Hematopoietic multipotent progenitor cell treated with erythropoietin and hydrocortisone succinate and interleukin-3 and kit ligand, for 17 days (in vitro differentiated cells): ENCODE measurements around the gene CYP27A1.
"Not testable (repeated sequence)": the region's sequence is repeated elsewhere in the genome, so short reads cannot be mapped to it uniquely, and the experiment has no call there.

Source experiments
- DNase-seq: peaks from one replicate; pipeline ENCODE4 v3.0.0-alpha.2; 2015; ENCODE audit warnings: low spot score

The CYP27A1 gene

DNA sequence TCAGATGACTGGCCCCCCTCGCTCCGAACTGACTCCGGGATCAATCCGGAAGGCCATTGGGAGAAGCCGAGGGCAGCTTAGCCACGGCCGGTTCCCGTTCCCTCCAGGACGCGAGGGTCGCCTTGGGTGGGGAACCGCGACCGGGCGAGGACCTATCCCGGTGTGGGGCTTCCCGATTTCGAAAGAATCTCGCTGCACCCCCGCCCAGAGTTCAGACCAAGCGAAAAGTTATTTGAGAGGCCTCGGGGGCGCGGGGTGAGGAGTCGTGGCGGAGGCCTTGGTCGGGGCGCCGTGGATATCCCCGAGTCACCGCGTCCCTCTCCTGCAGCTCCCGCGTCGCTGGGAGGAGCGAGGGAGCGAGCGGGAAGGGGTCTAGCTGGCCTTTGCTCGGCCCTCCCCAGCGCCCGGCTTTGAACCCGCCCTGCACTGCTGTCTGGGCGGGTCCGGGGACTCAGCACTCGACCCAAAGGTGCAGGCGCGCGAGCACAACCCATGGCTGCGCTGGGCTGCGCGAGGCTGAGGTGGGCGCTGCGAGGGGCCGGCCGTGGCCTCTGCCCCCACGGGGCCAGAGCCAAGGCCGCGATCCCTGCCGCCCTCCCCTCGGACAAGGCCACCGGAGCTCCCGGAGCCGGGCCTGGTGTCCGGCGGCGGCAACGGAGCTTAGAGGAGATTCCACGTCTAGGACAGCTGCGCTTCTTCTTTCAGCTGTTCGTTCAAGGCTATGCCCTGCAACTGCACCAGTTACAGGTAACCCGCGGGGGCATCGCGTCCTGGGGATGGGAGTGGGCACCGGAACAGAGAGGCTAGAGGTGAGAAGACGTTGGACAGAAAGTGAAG, at the start of gene CYP27A1:
TSS of gene CYP27A1 (plus strand) at position 457 of the 837 bp plus-strand sequence. CDS start at position 493, 36 bp downstream.
- no peak for DNase-seq

DNA sequence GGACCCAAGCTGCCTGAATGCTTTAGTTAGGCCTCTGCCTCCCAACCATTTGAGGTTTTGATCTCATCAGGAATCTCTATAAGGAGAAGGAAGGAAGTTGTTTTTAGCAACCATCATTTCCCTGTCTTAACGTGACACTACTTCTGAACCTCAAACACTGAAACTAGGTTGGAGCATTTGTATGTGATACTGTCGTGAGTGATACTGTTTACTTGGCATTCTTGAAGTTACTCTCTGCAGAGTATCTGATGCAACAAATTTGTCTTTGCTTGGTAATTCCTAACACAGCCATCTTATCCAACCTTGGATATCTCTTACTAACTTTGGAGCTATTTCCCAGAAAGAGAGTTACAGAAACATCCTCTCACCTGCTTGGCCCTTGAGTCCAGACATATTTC, 49.2 kb upstream of the CYP27A1 start:
- no peak for DNase-seq

DNA sequence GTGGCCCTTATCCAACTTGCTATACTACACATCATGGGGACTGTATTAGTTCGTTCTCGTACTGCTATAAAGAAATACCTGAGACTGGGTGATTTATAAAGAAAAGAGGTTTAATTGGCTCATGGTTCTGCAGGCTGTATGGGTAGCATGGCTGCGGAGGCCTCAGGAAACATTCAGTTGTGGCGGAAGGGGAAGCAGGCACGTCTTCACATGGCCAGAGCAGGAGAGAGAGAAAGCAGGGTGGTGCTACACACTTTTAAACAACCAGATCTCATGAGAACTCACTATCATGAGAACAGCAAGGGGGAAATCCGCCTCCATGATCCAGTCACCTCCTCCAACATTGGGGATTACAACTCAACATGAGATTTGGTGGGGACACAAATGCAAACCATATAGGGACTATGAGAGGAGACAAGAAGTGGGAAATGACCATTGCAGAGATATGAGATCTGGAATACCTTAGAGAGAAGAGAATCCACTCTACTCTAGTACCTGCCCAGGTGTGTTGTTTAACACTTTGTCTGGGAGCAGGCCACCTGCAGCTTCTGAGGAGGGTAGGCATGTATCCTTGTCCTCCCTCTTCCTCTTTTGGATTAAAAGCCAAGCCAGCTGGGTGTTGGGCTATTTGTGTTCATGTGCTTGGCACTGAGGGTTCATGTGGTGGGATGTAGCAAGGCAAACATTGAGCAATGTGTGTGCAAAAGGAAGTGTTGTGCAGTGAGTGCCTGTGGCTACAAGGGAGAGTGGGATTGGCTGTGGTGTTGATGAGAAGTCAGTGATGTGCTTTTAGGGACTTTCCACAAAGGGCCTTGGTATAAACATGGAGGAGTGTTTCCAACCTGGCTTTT, 48.6 kb upstream of the CYP27A1 start:
- no peak for DNase-seq

DNA sequence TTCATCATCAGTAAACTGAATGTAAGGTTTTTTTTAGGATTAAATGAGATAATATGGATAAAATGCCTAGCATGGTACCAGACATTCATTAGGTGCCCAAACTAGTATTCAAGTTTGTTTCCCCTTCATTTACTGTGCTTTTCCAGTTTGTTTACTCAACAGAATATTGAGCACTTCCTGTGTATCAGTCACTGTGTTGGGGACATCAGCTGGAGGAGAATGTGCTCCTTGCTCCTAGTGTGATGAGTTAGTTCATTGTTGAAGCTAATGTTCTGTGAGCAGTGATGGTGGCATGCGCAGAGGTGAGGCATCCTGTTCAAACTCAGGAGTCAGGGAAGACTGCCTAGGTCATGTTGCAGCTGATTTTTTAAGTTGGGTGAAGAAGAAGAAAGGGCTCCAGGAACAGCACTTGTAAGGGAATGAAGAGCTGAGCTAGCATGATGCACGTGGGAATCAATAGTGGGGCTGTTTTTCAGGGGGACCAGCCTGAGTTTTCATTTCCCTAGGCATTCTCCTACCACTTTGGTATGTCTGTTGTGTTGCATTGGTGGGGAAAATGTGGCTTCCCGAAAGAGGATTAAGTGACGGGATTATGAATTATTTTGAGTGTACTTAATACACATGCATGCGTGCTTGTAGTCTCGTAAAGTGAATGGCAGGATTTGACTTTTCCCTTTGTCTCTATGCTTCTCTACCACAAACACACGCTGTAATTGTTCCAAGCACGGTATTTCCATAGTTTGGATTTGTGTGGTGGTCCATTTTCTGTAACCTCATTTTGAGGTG, 47.6 kb upstream of the CYP27A1 start:
- no peak for DNase-seq

DNA sequence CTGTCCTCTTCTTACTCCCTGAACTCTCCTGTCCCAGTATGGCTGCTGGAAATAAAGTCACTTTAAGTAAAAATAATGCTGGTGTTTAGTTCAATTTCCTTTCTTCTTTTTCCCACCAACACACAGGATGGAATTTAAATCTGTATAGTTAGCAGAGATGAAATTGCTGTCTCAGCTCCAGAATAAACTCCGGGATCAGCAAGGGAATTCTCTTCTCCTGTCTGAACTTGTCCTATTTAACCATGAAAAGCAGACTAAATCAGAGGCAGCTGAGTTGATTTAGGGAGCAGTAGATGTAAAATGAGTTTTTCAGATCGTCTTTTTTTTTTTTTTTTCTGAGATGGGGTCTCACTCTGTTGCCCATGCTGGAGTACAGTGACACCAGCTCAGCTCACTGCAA, 45.4 kb upstream of the CYP27A1 start:
- DNase-seq, result no peak

DNA sequence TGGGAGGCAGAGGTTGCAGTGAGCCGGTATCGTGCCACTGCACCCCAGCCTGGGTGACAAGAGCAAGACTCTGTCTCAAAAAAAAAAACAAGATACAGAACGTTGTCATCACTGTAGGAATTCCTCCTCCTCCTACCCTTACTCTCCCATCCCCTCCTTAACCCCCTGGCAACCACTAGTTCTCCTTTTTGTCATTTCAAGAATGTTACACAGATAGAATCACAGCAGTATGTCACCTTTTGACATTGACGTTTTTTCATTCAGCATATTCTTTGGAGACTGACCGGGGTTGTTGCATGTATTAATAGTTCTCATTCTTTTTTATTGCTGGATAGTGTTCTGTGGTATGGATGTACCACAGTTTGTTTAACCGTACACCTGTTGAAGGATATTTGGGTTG, 38.9 kb upstream of the CYP27A1 start:
- DNase-seq, result no peak

DNA sequence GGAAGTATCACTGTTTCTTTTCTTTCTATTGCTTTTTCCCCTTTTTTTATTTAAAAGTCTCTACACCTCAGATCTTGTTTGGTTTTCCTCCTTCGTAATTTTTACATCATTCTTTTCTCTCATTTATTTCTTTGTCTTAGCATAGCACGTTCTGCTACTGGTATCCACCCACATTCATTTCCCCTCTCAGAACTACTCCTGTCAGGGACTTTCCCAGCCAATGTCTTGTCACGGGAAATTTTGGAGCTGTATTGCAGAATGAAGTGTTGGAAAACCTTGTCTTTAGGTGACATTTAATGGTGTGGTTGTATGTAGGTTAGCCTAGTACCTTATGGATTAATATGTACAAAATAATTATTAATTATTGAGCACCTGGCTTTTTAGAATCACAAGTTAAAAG, 37.3 kb upstream of the CYP27A1 start:
- no peak for DNase-seq

DNA sequence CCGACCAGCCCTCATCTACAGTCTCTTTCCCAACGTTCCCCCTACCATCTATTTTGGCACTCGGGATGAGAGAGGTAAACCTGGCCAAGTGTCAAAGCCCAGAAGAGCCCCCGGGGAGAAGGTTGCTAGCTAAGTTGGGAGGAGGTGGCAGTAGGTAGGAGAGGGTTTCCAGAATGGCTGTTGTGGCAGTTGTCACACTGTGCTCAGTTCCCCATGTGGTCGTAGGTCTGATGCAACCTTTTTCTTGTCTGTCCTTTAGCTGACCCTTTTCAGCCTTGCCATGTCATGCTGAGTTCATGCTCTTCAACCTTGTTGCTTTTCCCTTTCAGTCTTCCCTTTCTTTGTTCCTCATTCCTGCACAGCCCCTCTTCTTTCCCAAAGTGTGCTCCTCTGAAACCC, 36.8 kb upstream of the CYP27A1 start:
- DNase-seq, result no peak

DNA sequence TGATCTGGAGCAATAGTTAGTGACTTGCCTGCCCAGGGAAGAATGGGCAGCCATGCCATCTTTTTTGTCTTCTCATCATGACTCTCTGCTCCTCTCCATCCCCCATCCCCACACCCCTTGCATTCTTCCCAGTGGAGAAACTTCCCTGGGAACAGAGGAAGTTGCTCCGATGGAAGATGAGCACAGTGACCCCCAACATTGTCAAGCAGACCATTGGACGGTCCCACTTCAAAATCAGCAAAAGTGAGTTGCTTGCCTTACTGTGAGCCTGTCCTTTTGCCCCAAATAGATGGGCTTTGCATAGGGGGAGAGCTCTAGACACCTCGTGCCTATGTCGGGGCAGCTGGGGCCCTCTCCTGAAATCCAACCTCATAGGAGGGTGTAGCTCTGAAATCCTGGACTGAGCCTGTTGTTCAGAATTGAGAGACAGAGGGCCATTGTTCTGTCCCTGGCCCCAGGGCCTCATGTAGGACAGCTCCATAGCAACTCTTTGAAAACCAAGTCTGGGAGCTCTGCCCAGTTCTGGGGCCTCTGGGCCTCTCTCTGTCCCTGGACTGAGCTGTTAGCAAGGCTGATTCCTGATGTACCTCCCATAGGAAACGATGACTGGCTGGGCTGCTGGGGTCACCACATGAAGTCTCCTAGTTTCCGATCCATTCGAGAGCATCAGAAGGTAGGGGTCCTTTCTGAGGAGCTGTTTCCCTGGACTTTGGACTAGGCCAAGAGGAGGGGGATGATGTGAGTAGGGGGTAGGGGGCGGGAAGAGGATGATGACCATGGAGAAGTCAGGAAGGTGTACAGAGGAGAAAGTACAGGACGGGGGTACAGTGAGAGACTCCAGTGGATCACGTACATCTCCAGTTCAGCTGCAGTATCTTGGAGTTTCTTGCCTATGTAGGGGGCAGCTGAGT, 36.1 kb upstream of the CYP27A1 start:
- no peak for DNase-seq

DNA sequence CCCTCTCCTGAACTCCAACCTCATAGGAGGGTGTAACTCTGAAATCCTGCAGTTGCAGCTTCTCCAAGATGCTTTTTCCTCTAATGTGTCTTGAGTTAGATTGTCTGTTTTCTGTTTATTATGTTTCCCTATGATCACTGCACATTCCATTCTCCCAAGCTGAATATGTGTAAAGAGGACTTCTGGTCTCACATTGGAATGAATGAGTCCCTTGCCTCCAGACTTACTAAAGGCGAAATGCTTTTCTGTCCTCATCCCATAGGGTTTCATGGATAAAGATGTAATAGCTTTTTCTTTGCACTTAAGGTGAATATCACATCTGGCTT, 35.5 kb upstream of the CYP27A1 start:
- DNase-seq, result no peak

DNA sequence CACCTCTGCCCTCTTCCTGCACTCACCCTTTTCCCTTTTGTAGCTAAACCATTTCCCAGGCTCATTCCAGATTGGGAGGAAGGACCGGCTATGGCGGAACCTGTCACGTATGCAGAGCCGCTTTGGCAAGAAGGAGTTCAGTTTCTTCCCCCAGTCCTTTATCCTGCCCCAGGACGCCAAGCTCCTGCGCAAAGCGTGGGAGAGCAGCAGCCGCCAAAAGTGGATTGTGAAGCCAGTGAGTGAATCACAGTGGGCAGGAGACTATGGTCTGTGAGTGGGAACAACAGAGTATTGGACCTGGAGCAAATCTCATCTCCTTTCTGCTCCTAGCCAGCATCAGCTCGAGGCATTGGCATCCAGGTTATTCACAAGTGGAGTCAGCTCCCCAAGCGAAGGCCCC, 35.0 kb upstream of the CYP27A1 start:
- no peak for DNase-seq

DNA sequence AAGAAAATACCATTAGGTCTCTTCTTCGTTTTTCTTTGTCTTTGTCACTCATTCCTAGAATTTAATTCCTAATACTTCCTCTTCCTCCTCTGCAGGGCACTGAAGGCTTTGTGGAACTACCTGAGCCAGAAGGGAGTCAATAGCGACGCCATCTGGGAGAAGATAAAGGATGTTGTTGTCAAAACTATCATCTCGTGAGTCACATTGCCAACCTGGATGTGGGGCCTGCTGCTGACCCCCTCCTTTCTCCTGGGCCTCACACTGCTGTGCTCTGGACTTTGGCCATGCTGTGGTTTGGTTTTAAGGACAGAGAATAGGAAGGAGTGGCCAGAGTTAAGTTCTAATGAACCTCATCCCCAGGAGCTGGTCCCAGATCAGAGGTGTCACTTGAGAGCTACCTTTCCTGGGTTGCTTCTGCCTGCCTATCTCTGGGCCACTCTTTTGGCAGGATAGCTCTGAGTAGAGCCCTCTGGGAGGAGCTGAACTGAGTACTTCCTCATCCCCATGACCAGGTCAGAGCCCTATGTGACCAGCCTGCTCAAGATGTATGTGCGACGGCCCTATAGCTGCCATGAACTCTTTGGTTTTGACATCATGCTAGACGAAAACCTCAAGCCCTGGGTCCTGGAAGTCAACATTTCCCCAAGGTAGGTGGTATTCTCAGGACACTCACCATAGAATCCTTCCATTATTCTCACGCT, 33.1 kb upstream of the CYP27A1 start:
- no peak for DNase-seq

DNA sequence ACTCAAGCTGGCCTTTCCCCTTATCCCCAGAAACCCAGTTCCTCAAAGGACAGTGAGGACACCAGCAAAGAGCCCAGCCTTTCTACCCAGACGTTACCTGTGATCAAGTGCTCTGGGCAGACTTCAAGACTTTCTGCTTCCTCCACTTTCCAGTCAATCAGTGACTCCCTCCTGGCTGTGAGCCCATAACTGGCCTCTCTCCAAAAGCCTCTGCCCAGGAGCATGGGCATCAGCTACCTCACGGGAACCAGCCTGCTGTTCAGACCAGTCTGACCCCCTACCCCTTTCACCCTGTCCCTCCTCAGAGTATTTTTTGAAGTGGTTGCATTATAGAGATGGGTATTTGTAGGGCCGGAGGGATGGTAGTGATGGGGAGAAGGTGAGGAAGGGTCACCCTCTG, 27.7 kb upstream of the CYP27A1 start:
- DNase-seq, result no peak

DNA sequence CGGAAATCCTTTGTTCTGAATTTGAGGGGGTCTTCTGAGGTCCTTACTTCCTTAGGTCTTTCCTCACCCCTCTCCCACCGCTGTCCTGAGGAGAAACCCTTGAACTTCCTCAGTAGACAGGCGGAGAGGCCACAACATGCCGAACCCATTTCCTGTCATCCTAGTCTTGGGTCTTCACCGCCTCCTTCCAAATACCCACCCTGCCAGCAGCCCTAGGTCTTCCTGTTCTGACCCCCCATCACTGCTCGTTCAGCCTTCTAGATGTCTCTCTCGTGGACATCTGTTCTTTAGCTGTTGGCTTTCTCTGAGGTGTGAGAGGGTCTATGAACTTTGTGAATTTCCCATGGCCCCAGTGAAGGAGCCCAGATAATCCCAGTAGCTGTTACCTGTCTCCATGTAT, 27.2 kb upstream of the CYP27A1 start:
- DNase-seq, result no peak

DNA sequence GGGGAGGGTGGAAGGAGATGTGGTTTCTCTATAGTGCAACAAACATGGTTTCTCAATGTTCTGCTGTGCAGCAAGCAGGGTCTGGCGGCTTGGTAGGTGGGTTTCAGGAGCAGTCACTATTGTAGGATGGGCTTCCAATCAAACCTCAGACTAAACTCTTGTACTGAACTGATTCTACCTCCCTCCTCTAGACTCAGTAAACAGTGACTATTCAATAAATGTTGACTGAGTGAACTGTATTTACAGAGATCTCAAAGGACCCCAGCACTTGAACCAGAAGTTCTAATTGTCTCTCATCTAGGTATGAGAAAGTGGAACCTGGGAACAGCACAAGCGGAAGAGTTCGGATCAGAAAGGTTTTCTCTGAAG, 26.8 kb upstream of the CYP27A1 start:
- DNase-seq, result no peak

DNA sequence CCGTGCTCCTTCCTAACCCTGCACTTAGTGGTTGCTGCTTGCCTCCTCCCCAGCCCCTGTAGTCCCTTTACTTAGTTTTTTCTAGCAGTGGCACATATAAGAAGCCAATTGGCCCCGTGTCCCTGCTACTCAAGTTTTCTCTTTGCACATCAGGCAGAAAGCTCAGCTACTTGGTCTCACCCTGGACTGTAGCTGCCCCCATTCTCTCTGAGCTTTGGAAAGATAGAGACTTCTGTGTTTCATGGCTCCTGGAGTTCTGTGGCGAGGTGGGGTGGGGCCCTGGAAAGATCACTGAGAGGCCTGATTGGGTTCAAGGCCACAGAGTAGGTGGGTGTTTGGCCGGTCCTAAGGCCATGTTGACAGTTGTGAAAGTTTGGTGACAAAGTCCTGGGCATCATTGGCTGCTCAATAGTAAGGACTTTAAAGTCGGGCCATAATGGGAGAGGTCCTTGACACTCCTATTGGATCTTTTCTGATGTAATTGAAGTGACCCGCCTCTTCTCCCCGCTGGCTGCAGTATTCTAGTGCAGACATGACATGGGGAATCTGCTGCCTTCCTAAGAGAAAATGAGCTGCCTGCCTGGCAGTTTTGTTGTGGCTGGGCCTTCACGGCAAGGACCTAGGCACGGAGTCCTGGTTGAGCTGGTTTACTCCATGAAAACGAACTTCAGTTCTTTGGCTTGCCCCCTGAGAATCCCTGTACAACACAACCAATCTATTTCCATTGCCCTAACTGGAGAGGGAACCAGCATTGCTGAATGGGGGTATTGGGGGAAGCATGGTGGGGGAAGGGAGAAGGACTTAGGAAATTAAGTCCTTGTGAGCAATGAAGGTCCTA, 26.2 kb upstream of the CYP27A1 start:
- DNase-seq, result no peak

DNA sequence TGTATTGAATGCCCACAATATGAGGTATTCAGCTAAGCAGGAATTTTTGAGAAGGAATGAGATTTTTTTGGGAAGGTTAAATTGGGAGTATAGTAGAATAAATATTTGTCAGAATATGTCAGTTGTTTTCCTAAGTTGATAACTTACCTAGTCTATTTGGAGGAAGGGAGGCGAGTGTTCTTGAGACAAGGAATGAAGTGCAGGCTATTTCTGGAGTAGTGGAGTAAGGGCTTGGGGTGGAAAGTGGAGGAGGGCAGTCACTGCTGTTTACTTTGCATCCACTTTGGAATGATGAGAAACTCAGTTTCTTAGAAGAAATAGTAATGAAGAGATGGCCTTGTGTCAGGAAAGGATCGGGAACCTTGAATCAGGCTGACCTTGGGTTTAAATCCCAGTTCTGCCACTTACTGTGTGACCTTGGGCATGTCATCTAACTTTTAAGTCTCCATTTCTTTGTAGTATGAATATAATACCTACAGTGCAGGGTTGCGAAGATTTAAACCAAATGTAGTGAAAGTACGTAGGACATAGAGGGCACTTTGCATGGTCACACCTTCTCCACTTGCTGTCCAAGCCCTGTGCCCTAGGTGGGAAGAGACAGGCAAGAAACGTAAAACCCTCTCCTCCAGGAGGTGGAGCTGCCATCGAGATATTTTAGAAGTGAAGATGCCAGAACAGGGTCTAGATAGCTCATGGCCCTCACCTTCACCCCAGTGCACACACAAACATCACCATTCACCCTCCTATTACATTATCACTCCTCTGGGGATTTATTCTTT, 25.2 kb upstream of the CYP27A1 start:
- no peak for DNase-seq

DNA sequence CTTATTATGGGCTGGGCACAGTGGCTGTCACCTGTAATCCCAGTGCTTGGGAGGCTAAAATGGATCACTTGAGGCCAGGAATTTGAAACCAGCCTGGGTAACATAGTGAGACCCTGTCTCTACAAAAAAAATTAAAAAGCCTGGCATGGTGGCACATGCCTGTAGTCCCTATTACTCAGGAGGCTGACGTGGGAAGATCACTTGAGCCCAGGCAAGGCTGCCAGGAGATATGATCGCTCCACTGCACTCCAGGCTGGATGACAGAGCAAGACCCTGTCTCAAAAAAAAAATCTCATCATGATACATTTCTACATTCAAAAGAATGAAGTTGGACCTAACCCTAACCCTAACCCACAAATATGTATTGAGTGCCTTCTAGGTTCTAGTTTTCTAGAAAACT, 20.2 kb upstream of the CYP27A1 start:
- no peak for DNase-seq

DNA sequence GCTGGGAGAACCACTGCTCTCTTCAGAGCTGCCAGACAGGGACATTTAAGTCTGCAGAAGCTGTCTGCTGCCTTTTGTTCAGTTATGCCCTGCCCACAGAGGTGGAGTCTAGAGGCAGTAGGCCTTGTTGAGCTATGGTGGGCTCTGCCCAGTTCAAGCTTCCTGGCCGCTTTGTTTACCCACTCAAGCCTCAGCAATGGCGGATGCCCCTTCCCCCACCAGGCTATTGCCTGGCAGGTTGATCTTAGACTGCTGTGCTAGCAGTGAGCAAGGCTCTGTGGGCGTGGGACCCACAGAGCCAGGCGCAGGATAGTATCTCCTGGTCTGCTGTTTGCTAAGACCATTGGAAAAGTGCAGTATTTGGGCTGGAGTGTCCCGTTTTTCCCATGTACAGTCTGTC, 9.2 kb upstream of the CYP27A1 start:
- DNase-seq, result not testable (repeated sequence)
